Calu3 (cell line): ENCODE data around the gene STIMATE. TPM values are rescaled to one million over a fixed set of nuclear protein-coding genes. Genes with fewer than 3 reads are reported as not detected.

Experiments
- BruUV-seq: library from RNA; stranded (reverse); fragments of 400-500 nt; replicated peaks from 2 replicates; lab custom pipeline; 2021; lab: Mats Ljungman, UMichigan
- CTCF ChIA-PET: fragments of 300-600 bp; sonication (Branson Sonifier 250); formaldehyde crosslinking; loops from one replicate; lab custom pipeline; 2022; ENCODE audit warnings: antibody characterized with exemption; lab: Charles Lee
- DNase-seq: peaks from one replicate; pipeline ENCODE4 v3.0.0; 2022
- H3K27ac Mint-ChIP-seq: one replicate; pipeline ENCODE4 v1.8.0; 2022; ENCODE audit warnings: mixed read lengths; ENCODE audit not compliant: unreplicated experiment
- H3K27me3 Mint-ChIP-seq: one replicate; pipeline ENCODE4 v1.8.0; 2022; ENCODE audit warnings: mixed read lengths; ENCODE audit not compliant: unreplicated experiment
- H3K36me3 Mint-ChIP-seq: one replicate; pipeline ENCODE4 v1.8.0; 2022; ENCODE audit warnings: mild to moderate bottlenecking, moderate library complexity, mixed read lengths; ENCODE audit not compliant: insufficient read depth, unreplicated experiment
- H3K4me1 Mint-ChIP-seq: one replicate; pipeline ENCODE4 v1.8.0; 2022; ENCODE audit warnings: mild to moderate bottlenecking, low read depth, mixed read lengths; ENCODE audit not compliant: unreplicated experiment
- H3K4me3 Mint-ChIP-seq: one replicate; pipeline ENCODE4 v1.8.0; 2022; ENCODE audit warnings: mild to moderate bottlenecking, low read depth, moderate library complexity, mixed read lengths; ENCODE audit not compliant: unreplicated experiment
- H3K9me3 Mint-ChIP-seq: one replicate; pipeline ENCODE4 v1.8.0; 2022; ENCODE audit warnings: low read depth, mixed read lengths; ENCODE audit not compliant: unreplicated experiment
- CTCF ChIP-seq: fragments of 200-600 bp; IDR thresholded peaks from one replicate; pipeline ENCODE4 v1.8.0; 2022; ENCODE audit warnings: antibody characterized with exemption; ENCODE audit not compliant: unreplicated experiment
- intact Hi-C: fragments of 100-400 bp; cut with micrococcal nuclease; formaldehyde crosslinking; loops from one replicate; pipeline ENCODE4 v1.10.0; 2022; ENCODE audit not compliant: unreplicated experiment
- total RNA-seq: library from RNA; stranded (reverse); gene quantifications from 2 replicates; pipeline ENCODE4 v1.2.3, GENCODE V29; 2022

Gene STIMATE
- total RNA-seq, 1 experiment from 2014 or later, result 11.7 TPM

- H3K4me3 Mint-ChIP-seq, result no peak overlapping the region
- no peaks in the 10 kb centered on the region for H3K9me3 Mint-ChIP-seq
- BruUV-seq, result no TSS peak
- H3K4me1 Mint-ChIP-seq, result no peaks in the 10 kb centered on the region
- TF ChIP-seq CTCF, result no peak
- intact Hi-C loops, result no loop called here
- no peaks in the 10 kb centered on the region for H3K27me3 Mint-ChIP-seq
- no peak for DNase-seq
- H3K36me3 Mint-ChIP-seq, result no peaks in the 10 kb centered on the region
- CTCF ChIA-PET, result no interaction called here
- H3K27ac Mint-ChIP-seq, result no peak overlapping the region
These were observed 18.3 kb downstream of the STIMATE start for GRCh38 chr3:52879090-52879489.

GRCh38 chr3:52877085-52877484, 20.3 kb downstream of the STIMATE start:
- no peak overlapping the region for H3K27ac Mint-ChIP-seq
- intact Hi-C loops, result no loop called here
- H3K4me1 Mint-ChIP-seq, result no peaks in the 10 kb centered on the region
- CTCF ChIA-PET, result no interaction called here
- no peaks in the 10 kb centered on the region for H3K9me3 Mint-ChIP-seq
- TF ChIP-seq CTCF, result no peak
- peaks cover 2% of the 10 kb centered on the region for H3K36me3 Mint-ChIP-seq
- no peak for DNase-seq
- H3K27me3 Mint-ChIP-seq, result no peaks in the 10 kb centered on the region
- no TSS peak for BruUV-seq
- H3K4me3 Mint-ChIP-seq, result no peak overlapping the region

- H3K27ac Mint-ChIP-seq, result no peak overlapping the region
- no TSS peak for BruUV-seq
- intact Hi-C loops, result no loop called here
- H3K27me3 Mint-ChIP-seq, result no peaks in the 10 kb centered on the region
- CTCF ChIA-PET, result no interaction called here
- H3K4me1 Mint-ChIP-seq, result no peaks in the 10 kb centered on the region
- no peak overlapping the region for H3K4me3 Mint-ChIP-seq
- TF ChIP-seq CTCF, result no peak
- DNase-seq, result no peak
- H3K36me3 Mint-ChIP-seq, result peaks cover 6% of the 10 kb centered on the region
- H3K9me3 Mint-ChIP-seq, result no peaks in the 10 kb centered on the region
These were observed 22.3 kb downstream of the STIMATE start for GRCh38 chr3:52874864-52875587.

- Mint-ChIP-seq H3K27me3 (no peaks in the 10 kb centered on the region), H3K36me3 (peaks cover 6% of the 10 kb centered on the region), H3K4me3 (no peak overlapping the region), H3K27ac (no peak overlapping the region), H3K9me3 (no peaks in the 10 kb centered on the region), H3K4me1 (no peaks in the 10 kb centered on the region)
- no peak for TF ChIP-seq CTCF
- no peak for DNase-seq
- intact Hi-C loops, result no loop called here
- CTCF ChIA-PET, result no interaction called here
- no TSS peak for BruUV-seq
These were observed 23.1 kb downstream of the STIMATE start for GRCh38 chr3:52874160-52874701.
